ENCODE data around the gene FHDC1. TPM values are rescaled to one million over a fixed set of nuclear protein-coding genes. Genes with fewer than 3 reads are reported as not detected.

FHDC1 gene
- total and polyA plus RNA-seq, 10 of the 15 experiments (the other 5 are each of a cell fraction or from before 2014, with no cell fraction given): 0.04 to 0.12 (median 0.06) TPM; not detected in 3

DNA sequence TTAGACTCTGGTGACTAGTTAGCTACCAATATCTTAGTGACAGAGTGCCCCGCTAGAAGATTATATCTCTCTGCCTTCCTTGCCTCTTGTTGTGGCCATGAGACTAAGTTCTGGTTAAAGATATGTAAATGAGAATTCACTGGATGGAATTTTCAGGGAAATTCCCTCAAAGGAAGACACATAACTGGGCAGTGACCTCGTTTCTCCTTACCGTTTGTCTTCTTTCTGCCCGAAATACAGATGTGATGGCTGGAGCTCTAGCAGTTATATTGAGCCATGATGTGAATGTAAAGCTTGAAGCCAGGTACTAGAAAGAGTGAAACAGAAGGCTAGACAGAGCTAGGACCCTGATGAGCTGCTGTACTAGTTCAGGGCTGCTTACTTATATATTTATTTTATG lies 80.5 kb downstream of the FHDC1 start:
- ChIA-PET SMC1A (ENCODE audit: uncharacterized antibody, unreplicated experiment) (no interaction called here), POLR2A (interaction anchor here (0.7 kb wide), 1 partner anchor 165 kb away, joined by 4 read pairs; no protein-coding TSS in a partner anchor), RAD21 (ENCODE audit: unreplicated experiment) (no interaction called here), CTCF (no interaction called here)
- Histone ChIP-seq H3K9ac (ENCODE audit: control insufficient read depth, insufficient read depth, low read length) (no peak overlapping the region), H3K79me2 (ENCODE audit: control insufficient read depth, insufficient read depth, low read length) (no peaks in the 10 kb centered on the region), H3K4me3 (no peak overlapping the region), H3K4me2 (ENCODE audit: control insufficient read depth, insufficient read depth) (no peak overlapping the region), H3K4me1 (ENCODE audit: control insufficient read depth, insufficient read depth, low read length) (no peaks in the 10 kb centered on the region), H3K36me3 (ENCODE audit: control insufficient read depth in 2 of 2, insufficient read depth in 2 of 2, low read length in 1 of 2) (no peaks in the 10 kb centered on the region), H3K9me3 (replicated peaks; ENCODE audit: control insufficient read depth, insufficient read depth, low read length) (no peaks in the 10 kb centered on the region; the same call in 1 of the 3 replicates), H3K27ac (ENCODE audit: control insufficient read depth, insufficient read depth) (no peak overlapping the region), H2AFZ (ENCODE audit: control insufficient read depth, low read depth, low read length) (no peak overlapping the region), H3K27me3 (replicated peaks in 1 of 2; ENCODE audit: control insufficient read depth in 2 of 2, insufficient read depth in 2 of 2, low read length in 1 of 2) (no peaks in the 10 kb centered on the region; a peak in 1 of 4 replicates), H4K20me1 (ENCODE audit: control insufficient read depth, insufficient read depth) (no peaks in the 10 kb centered on the region)
- no peak for FAIRE-seq
- ATAC-seq: no peak
- BruUV-seq (replicated peaks): no TSS peak
- intact Hi-C loops (cut with micrococcal nuclease; ENCODE audit: unreplicated experiment): no loop called here
- TF ChIP-seq ZNF274 (IDR thresholded peaks at IDR 0.05; ENCODE audit: insufficient read depth, insufficient read length) (no peak), RELA (IDR thresholded peaks at IDR 0.05; ENCODE audit: borderline replicate concordance, partially characterized antibody) (no peak), PAX8 (IDR thresholded peaks at IDR 0.05) (no peak), RBBP5 (conservative IDR thresholded peaks at IDR 0.05) (no peak), YY1 (IDR thresholded peaks at IDR 0.05; ENCODE audit: low read depth, low read length) (no peak), KDM1A (IDR thresholded peaks at IDR 0.05; ENCODE audit: borderline replicate concordance) (no peak), CHD2 (IDR thresholded peaks at IDR 0.05; ENCODE audit: borderline replicate concordance, low read depth, low read length) (no peak)
- TF ChIP-seq, protein P1, sequence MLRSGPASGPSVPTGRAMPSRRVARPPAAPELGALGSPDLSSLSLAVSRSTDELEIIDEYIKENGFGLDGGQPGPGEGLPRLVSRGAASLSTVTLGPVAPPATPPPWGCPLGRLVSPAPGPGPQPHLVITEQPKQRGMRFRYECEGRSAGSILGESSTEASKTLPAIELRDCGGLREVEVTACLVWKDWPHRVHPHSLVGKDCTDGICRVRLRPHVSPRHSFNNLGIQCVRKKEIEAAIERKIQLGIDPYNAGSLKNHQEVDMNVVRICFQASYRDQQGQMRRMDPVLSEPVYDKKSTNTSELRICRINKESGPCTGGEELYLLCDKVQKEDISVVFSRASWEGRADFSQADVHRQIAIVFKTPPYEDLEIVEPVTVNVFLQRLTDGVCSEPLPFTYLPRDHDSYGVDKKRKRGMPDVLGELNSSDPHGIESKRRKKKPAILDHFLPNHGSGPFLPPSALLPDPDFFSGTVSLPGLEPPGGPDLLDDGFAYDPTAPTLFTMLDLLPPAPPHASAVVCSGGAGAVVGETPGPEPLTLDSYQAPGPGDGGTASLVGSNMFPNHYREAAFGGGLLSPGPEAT (IDR thresholded peaks at IDR 0.05; ENCODE audit: low read depth): no peak
- TF ChIP-seq, protein P2, sequence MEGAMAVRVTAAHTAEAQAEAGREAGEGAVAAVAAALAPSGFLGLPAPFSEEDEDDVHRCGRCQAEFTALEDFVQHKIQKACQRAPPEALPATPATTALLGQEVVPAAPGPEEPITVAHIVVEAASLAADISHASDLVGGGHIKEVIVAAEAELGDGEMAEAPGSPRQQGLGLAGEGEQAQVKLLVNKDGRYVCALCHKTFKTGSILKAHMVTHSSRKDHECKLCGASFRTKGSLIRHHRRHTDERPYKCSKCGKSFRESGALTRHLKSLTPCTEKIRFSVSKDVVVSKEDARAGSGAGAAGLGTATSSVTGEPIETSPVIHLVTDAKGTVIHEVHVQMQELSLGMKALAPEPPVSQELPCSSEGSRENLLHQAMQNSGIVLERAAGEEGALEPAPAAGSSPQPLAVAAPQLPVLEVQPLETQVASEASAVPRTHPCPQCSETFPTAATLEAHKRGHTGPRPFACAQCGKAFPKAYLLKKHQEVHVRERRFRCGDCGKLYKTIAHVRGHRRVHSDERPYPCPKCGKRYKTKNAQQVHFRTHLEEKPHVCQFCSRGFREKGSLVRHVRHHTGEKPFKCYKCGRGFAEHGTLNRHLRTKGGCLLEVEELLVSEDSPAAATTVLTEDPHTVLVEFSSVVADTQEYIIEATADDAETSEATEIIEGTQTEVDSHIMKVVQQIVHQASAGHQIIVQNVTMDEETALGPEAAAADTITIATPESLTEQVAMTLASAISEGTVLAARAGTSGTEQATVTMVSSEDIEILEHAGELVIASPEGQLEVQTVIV (IDR thresholded peaks at IDR 0.05; ENCODE audit: borderline replicate concordance, partially characterized antibody): no peak
- 11% methylated on average over 4 of the region's 4 CpGs for WGBS (ENCODE audit: insufficient coverage, insufficient replicate concordance, low lambda C conversion rate, missing lambda C conversion rate)
- DNase-seq (ENCODE audit: low read depth, low spot score): no peak
- in situ Hi-C loops (cut with MboI): no loop called here
